ENCODE measurements around the gene CACNG5.

CACNG5 gene

GRCh38 chr17:66834919-66835454 lies at the start of gene CACNG5:
Gene CACNG5, plus strand, starts transcription at chr17:66835117. Its CDS starts 42,216 bp downstream, at chr17:66877333.
- DNase-seq (ENCODE audit: low read depth), result no peak

DNA sequence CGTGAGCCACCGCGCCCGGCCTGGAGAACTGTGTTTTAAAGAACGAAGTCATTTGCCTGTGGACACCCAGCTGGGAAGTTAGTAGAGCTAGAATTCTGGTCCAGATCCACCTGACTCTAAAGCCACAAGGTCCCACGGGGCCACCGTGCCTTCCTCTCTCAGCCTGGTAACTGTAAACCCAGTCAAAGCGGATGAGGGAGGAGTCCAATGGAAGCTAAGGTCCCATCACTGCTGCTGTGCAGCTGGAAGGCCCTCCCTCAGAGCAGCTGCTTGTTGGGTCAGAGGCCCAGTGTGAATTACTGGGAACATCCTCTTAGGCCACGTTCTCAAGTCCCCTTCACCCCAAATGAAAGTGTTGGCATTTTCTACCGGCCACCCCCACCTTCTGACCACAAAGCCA lies 48.8 kb upstream of the CACNG5 start:
- DNase-seq (ENCODE audit: low read depth), result no peak

GRCh38 chr17:66787914-66788313 lies 47.0 kb upstream of the CACNG5 start:
- DNase-seq (ENCODE audit: low read depth), result no peak

GRCh38 chr17:66789093-66789492 lies 45.8 kb upstream of the CACNG5 start:
- DNase-seq (ENCODE audit: low read depth), result no peak

DNA sequence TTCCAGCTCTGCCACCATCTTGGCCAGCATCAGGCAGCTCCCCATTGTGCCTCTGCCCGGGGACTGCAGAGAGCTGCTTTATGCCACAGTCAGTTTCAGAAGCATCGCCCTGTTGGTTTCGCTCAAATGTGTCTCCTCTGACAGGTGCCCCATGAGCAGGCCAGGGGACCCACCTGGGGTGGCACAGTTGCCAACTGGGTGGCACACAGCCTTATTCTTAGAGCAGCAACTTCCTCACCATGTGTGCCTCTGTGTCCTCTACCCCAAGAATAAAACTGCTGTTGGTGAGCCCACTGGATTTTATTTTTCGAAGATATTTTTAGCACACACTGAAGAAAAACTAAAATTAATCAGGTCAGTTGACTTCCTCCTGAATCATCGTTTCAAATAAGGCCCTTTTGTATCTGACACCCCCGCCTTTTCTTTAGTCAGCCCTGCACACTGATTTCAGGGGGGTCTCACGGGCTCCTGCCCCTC lies 44.9 kb upstream of the CACNG5 start:
- DNase-seq (ENCODE audit: low read depth), result no peak

DNA sequence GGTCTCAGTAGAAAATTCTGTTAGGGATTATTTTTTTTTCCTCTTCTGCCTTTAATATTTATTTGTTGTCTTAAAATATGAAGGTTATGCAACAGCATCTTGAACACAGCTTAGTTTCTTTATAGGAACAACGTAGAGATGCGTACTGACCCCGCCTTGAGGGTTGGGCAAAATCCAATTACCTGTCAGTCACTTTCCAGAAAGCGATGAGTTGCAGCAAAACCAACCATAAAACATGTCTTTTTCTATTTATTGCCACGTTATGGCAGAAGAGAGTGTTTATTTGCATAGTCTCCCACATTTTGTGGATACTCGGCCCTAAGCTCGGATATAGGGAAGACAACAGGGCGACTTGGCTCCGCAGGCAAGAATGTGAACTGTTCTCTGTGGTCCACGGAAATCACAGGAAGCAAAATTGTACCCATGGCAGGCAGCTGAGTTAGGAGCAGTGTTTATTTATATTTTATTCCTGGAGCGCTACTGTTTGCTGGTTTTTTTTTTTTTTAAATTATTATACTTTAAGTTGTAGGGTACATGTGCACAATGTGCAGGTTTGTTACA lies 44.3 kb upstream of the CACNG5 start:
- no peak for DNase-seq (ENCODE audit: low read depth)

- DNase-seq (ENCODE audit: low read depth), result no peak
These were observed 43.6 kb upstream of the CACNG5 start for GRCh38 chr17:66791347-66791746.

DNA sequence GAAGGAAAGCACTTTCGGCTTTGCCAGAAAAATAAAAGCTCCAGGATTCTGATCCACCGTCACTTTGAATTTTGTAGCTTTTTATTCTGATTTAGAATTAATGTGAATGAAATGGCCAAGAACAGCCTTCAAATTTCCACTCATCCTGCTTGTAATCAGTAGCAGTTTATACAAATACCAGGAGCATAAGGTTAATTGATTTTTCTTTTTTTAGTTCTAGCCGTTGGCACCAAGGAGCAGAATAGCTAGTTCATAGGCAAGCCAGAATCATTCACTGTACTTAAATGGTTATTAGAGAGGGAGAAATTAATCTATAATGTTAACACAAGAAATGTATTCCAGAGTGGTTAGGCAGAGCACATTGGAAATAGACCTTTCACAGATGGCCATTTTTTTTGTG lies 41.1 kb upstream of the CACNG5 start:
- no peak for DNase-seq (ENCODE audit: low read depth)

- no peak for DNase-seq (ENCODE audit: low read depth)
These were observed 39.4 kb upstream of the CACNG5 start for GRCh38 chr17:66795486-66795885.

- no peak for DNase-seq (ENCODE audit: low read depth)
These were observed 34.9 kb upstream of the CACNG5 start for GRCh38 chr17:66799849-66800537.

DNA sequence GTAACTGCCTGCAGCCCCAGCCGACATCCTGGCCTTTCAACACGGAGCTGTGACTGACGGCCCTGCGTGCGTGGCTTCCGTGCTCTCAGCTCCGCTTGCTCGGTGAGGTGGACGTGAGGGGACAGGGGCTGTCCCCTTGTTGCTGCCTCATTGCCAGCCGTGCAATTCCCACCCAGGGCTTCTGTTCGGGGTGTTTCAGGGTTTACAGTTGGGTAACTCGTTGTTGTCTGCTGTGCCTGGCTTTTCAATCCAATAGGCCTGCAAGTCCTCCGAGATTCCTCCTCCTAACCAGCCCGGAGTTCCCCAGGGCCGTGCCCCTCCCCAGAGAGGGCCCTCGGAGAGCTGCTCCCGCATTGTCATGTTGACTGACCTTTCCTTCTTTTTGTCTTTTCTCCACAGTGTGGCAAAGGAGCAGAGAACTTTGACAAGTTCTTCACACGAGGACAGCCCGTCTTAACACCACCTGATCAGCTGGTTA lies 31.4 kb upstream of the CACNG5 start:
- no peak for DNase-seq (ENCODE audit: low read depth)

DNA sequence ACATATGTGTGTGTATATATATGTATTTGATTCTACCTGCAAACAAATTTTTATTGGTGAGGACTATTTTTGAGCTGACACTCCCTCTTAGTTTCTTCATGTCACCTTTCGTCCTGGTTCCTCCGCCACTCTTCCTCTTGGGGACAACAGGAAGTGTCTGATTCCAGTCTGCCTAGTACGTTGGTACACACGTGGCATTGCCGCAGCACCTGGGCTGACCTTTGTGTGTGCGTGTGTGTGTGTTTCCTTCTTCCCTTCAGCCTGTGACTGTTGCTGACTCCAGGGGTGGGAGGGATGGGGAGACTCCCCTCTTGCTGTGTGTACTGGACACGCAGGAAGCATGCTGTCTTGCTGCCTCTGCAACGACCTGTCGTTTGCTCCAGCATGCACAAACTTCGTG lies 29.4 kb upstream of the CACNG5 start:
- no peak for DNase-seq (ENCODE audit: low read depth)

DNA sequence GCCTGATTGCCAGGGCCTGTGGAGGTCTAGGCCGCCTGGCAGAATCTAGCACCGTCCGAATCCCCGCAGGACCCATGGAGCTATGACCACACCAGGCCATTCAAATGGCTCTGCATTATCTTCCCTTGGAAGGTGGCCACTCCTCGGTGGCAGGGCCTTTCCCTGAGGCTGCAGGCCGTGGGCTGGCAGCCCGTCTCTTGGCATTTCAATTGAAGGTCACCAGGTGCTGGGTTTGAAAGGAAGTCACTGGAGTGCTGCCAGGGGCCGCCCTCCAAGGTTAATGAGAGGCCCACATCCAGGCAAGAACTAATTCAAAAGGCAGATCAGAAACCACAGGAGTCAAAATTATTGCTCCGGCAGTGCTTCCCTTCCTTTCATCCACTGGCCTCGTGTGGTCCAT lies 27.7 kb upstream of the CACNG5 start:
- DNase-seq (ENCODE audit: low read depth), result no peak

GRCh38 chr17:66809408-66809807 lies 25.5 kb upstream of the CACNG5 start:
- DNase-seq (ENCODE audit: low read depth), result no peak

GRCh38 chr17:66810951-66811682 lies 23.8 kb upstream of the CACNG5 start:
- DNase-seq (ENCODE audit: low read depth), result no peak

DNA sequence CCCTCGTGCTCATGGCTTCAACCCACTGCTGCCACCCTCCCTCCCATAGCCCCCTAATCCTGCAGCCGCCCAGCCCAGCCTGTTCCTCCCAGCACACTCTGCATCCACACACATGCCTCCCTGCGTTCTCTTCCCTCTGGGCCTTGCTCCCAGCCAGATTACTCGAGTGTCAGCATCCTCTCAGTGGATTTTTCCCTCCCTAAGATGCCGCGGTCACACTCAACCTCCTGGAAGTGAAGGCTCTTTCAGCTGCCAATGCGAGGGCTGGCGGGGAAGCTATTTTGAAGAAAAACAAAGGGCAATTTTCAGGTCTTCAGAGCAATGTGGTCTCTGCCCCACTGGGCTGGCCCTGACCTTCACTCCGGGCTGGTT lies 23.2 kb upstream of the CACNG5 start:
- DNase-seq (ENCODE audit: low read depth), result no peak

DNA sequence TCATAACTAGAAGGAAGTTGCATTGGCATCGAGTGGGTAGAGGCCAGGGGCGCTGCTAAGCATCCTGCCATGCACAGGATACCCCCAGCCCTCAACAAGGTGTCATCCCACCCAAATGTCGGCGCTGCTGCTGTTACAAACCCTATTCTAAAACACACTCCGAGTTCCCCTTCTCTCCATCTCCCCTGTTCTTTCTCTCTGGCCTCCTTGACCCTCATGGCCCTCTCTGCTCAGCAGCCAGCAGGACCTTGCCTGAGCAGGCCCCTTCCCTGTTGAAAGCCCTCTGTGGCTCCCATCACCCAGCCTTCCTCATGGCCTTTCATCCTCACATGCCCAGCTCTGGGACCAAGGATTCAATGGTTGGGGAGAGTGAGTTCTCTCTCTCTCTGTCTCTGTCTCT lies 22.3 kb upstream of the CACNG5 start:
- DNase-seq (ENCODE audit: low read depth), result no peak

- no peak for DNase-seq (ENCODE audit: low read depth)
These were observed 21.6 kb upstream of the CACNG5 start for GRCh38 chr17:66813296-66813695.

- DNase-seq (ENCODE audit: low read depth), result no peak
These were observed 20.9 kb upstream of the CACNG5 start for GRCh38 chr17:66814026-66814425.

DNA sequence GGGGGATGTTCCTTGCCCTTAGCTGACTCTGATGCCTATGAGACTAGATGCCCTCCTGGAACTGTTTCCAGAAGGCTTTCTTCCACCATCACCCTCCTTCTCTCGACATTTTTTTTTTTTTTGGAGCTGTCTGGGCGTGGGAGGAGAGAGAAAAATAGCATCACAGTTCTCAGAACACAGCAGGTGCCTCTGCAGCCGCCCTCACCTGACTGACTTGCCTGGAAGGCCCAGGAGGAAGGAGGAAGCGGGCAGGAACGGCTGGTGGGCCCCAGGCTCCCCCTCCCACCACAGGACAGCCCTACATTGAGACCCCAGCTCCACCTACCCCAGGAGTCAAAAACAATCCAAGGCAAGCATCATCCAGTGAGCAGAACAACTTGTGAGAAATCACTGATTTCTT lies 20.3 kb upstream of the CACNG5 start:
- DNase-seq (ENCODE audit: low read depth), result no peak

GRCh38 chr17:66817750-66818149 lies 17.2 kb upstream of the CACNG5 start:
- no peak for DNase-seq (ENCODE audit: low read depth)

GRCh38 chr17:66819466-66819865 lies 15.5 kb upstream of the CACNG5 start:
- no peak for DNase-seq (ENCODE audit: low read depth)

- DNase-seq (ENCODE audit: low read depth), result no peak
These were observed 12.9 kb upstream of the CACNG5 start for GRCh38 chr17:66822009-66822408.

Measured in stromal cell of bone marrow (primary cell).